HFF-Myc (cell line): ENCODE measurements around the gene GYG2.

Experiments used
- DNase-seq: peaks from one replicate; pipeline ENCODE4 v3.0.0-alpha.2; 2011; ENCODE audit warnings: low read depth; ENCODE audit errors: extremely low read depth
- H3K4me3 ChIP-seq: replicated peaks from 2 replicates; pipeline ENCODE4 v1.5.1; 2011; ENCODE audit warnings: low read depth, mild to moderate bottlenecking, control low read depth, low read length
- TF ChIP-seq, protein P1 (sequence below): IDR thresholded peaks from 2 replicates; pipeline ENCODE4 v1.5.1; 2012; ENCODE audit warnings: mild to moderate bottlenecking, low read depth, low read length, control low read depth; ENCODE audit errors: missing control alignments

Gene GYG2

GRCh38 chrX:2855761-2856160, 27.0 kb downstream of the GYG2 start:
- no peak for DNase-seq
- TF ChIP-seq, protein P1, sequence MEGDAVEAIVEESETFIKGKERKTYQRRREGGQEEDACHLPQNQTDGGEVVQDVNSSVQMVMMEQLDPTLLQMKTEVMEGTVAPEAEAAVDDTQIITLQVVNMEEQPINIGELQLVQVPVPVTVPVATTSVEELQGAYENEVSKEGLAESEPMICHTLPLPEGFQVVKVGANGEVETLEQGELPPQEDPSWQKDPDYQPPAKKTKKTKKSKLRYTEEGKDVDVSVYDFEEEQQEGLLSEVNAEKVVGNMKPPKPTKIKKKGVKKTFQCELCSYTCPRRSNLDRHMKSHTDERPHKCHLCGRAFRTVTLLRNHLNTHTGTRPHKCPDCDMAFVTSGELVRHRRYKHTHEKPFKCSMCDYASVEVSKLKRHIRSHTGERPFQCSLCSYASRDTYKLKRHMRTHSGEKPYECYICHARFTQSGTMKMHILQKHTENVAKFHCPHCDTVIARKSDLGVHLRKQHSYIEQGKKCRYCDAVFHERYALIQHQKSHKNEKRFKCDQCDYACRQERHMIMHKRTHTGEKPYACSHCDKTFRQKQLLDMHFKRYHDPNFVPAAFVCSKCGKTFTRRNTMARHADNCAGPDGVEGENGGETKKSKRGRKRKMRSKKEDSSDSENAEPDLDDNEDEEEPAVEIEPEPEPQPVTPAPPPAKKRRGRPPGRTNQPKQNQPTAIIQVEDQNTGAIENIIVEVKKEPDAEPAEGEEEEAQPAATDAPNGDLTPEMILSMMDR: no peak
- H3K4me3 ChIP-seq: no peak overlapping the region

DNA sequence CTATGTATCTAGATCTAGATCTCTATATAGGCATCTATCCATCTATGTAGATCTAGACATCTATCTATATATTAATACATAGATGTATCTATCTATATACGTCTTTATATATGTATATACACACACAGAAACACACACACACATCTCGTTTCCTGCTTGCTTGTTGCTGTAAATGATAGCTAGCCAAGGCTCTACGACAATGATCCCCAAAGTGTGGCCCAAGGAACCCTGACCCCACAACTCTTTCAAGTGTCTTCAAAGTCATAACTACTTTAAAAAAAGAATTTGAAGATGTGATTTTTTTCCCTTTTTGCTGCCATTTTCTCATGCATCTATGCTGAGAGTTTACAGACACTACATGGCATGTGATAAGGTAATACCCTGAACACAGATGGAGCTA, 28.8 kb downstream of the GYG2 start:
- DNase-seq: no peak
- TF ChIP-seq, protein P1: no peak
- no peak overlapping the region for H3K4me3 ChIP-seq

GRCh38 chrX:2859197-2859797, 30.6 kb downstream of the GYG2 start:
- H3K4me3 ChIP-seq: no peak overlapping the region
- DNase-seq: no peak
- TF ChIP-seq, protein P1: no peak

GRCh38 chrX:2862404-2862803, 33.7 kb downstream of the GYG2 start:
- TF ChIP-seq, protein P1: no peak
- no peak for DNase-seq
- H3K4me3 ChIP-seq: no peak overlapping the region

DNA sequence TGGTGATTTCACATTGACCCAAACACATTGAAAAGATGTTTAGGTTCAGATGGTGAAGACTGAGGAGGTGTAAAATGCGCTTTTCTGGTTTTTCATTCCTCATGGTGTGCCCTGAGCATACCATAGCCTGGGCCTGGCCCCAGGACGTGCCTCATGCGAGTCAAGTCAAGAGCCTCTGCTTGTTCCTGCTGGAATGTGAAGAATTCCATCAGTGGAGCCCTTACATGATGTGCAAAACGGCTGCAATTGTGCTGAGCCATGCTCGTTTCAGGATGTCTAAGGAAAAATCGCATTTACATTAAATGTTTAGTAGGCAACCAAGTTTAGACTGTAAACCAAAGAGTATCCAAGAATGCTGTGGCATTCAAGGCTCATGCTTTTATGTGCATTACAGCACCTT, 34.9 kb downstream of the GYG2 start:
- TF ChIP-seq, protein P1: no peak
- DNase-seq: no peak
- H3K4me3 ChIP-seq: no peak overlapping the region

DNA sequence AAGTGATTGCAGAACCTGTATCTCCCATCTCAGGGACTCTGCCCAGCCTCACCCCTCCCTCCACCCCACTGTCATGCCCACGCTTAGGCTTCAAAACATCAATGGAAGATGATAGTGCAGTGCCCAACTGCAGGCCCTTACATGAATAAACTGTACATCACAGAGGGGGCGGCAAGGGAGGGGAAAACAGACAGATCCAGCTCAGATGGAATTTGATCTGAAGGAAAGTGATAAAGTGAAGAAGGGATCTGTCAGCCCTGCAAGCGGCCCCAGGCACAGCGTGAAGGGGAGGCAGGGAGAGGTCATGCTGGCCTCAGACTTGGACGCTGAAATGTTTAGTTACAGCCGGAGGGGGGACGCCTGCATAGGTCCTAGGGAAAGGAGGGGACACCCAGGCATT, 38.5 kb downstream of the GYG2 start:
- no peak for DNase-seq
- TF ChIP-seq, protein P1: no peak
- H3K4me3 ChIP-seq: no peak overlapping the region

GRCh38 chrX:2870650-2871049, 41.9 kb downstream of the GYG2 start:
- TF ChIP-seq, protein P1: no peak
- H3K4me3 ChIP-seq: no peak overlapping the region
- no peak for DNase-seq
